HG02970 (cell line): ENCODE data around the gene PAQR4.
A peak's percentile ranks its signal among the peaks of the same experiment; 100 is the strongest.

Experiments used
- ATAC-seq: cut with Tn5 transposase; IDR thresholded peaks from one replicate; pipeline ENCODE4 v1.9.1; 2021; ENCODE audit warnings: mild to moderate bottlenecking, moderate library complexity, moderate number of reproducible peaks; ENCODE audit not compliant: unreplicated experiment, low FRiP score

PAQR4 gene

DNA sequence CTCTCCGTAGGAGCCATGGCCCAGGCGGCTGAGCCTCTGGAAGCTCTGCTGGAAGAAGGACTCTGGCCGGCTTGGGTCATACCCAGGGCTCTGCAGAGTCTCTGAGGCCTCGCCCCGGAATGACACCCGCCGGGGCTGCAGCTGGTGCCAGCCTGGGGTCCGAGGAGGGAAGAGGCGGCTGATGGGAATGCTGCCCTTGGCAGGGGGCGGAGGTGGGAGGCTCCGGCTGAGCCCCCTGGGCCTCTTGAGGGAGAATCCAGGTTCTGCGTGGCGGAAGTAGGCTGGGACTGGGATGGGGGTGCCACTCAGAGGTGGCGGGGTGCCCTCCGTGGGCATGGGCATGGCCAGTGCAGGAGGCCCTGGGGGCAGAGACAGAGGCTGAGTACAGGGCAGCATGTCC, 7.5 kb downstream of the PAQR4 start:
- no peak for ATAC-seq

DNA sequence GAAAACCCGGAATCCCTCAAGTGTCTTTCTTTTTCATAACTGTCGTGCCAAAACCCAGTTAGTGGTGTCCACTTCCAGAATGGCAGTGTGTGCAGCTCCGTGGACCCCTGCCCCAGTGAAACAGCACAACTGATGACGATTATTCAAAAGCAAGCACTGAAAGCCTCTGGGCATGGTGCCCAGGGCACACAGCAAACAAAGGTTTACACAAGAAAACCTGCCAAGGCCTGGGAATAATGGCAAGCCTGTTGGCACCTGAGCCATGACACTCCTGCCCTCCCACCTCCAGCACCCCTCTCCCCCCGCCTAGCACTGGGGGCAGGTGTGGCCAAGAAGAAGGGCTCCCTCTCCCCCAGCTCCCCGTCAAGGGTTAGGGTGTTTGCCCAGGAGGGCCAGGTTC, 8.3 kb downstream of the PAQR4 start:
- no peak for ATAC-seq

- ATAC-seq = no peak
These were observed 10.6 kb downstream of the PAQR4 start for GRCh38 chr16:2979669-2980226.

DNA sequence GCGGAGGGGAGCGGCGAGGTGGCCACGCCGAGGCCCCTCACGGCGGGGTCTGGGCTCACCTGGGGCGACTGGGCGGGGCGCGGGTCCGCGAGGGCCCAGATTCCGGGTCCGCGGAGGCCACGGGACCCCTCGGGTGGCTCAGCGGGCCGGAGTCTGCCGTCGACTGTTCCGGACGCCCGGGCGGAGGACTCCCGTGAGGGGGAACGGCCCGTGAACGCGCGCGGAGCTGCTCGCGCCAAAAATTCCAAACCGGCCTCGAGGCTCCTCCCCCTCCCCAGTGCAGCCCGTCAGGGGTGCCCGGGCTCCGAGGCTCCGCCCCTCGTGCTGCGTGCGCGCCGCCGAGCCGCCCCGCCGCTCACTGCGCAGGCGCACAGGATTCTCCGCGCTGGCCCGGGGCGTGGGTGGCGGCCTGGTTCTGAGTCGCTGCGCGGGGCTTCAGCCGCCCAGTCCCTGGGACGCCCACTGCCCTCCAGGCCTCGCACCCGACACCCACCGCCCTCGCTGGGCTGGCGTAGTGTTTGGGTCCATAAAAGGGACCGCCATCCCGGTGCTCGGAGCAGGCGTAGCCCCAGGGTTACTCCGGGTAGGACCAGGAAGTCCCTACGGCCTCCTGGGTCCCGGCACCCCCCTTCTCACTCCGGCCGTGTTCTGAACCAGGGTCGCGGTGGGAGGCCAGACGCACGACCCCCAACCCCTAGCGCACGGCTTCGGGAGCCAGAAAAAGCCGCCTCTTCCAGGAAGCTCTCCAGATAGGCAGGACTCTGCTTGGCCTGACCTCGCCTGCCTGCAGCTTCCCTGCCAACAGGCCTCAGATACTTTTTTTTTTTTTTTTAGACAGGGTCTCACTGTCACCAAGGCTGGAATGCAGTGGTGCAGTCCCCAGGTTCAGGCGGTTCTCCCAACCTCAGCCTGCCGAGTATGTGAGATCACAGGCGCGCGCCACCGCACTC, 11.4 kb downstream of the PAQR4 start, which contains the start of gene PKMYT1:
PKMYT1 (minus strand) TSS at position 220 of the 950 bp plus-strand sequence. CDS start 789 bp downstream, outside the sequence.
- peak; percentile 82 for ATAC-seq

DNA sequence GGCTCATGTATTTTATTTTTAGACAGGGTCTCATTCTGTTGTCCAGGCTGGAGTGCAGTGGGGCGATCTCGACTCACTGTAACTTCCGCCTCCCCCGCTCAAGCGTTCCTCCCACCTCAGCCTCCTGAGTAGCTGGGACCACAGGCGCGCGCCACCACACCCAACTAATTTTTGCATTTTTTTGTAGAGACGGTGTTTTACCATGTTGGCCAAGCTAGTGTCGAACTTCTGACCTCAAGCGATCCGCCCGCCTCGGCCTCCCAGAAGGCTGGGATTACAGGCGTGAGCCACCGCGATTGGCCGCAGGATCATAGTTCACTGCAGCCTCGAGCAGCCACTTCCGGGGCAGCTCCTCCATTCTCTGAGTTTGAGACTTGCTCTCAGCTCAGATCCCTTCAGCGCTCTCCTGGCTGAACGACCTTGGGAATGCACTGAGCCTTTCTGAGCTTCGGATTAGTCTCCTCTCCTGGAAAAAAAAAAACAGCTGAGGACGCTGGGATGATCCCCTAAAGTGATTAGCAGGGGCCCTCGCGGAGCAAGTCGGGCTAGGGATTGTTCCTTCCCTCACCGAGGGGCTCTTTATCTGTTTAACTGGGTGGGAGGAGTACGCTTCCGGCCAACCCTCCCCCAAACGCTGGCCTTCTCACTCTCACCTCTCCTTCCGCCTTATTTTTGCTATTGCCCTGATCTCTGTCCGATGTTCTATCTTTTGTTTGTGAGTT, 12.2 kb downstream of the PAQR4 start:
- ATAC-seq = no peak

DNA sequence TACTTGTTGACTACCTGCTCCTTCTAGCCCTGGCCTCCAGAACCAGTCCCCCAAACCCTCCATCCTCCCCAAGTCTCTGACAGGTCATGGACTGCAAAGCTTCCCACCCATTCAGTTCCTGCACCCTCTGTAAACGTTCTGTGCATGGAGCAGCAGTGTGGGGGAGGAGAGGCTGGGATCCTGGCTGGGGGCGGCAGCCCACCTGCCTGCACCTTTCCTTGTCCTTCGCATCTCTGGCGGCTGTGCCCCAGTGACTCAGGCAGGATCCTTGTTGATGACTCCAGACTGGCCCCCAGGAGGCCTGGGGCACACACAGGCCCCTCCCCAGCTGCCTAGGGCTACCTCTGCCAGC, 12.7 kb downstream of the PAQR4 start:
- no peak for ATAC-seq

DNA sequence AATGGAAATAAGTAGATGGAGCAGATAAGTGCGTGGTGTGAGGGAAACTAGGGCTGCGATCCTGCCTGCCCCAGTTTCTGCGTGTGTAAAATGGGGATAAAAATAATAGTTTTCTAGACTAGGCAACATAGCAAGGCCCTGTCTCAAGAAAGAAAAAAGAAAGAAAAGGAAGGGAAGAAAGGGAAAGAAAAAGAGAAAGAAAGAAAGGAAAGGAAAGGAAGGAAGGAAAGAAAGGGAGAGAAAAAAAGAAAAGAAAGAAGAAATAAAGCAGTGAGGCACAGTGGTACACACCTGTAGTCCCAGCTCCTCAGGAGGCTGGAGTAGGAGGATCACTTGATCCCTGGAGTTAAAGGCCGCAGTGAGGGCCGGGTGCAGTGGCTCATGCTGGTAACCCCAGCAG, 13.3 kb downstream of the PAQR4 start:
- ATAC-seq = no peak

- peak; percentile 41 for ATAC-seq
These were observed 14.6 kb downstream of the PAQR4 start for GRCh38 chr16:2983706-2984136.

- ATAC-seq = no peak
These were observed 16.3 kb downstream of the PAQR4 start for GRCh38 chr16:2985462-2985861.

DNA sequence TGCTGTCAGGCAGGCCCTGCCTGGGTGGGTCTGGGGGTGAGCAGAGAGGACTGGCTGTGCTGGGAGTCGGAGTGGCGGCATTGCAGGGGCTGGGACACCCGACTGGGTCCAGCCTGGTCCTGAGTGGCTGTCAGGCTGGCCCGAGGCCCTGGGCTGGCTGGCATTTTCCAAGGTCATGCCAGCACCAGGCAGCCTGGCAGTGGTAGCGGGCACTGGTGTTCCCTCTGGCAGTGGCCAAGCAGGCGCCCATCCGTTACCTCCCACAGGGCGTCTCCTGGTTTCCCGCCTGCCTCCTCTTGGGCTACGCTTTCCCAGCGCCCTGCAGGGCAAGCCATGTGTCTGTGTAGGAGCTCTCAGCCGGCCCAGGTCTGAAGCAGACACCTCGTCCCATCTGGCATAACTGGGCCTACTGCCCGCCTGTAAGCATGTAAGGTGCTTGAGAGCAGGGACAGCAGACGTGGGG, 16.8 kb downstream of the PAQR4 start:
- ATAC-seq = no peak

DNA sequence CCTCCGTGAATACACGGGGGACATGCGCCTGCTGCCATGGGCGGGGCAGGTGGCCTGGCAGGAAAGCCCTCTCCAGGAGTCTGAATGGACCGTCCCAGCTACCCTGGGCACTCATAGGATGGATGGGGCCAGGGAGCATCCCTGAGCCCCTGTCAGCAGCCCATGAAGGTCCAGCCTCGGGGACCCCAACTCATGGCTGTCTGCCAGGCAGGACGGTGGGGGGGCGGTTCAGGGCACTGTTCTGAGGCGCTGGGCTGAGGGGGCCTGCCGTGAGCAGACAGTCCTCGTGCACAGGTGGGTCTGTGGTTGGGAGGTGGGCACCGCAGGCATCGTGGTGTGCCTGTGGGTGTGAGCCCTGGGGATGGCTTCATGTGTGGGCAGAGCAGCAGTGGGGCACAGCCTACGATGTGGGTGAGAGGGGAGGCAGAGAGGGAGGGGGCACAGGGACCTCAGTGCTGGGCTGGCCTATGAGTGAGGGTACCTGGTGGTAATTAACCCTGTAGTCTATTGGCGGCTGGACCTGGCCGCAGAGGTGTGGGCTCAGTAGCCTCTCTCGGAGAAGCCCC, 17.6 kb downstream of the PAQR4 start:
- no peak for ATAC-seq

- no peak for ATAC-seq
These were observed 18.1 kb downstream of the PAQR4 start for GRCh38 chr16:2987286-2987685.

DNA sequence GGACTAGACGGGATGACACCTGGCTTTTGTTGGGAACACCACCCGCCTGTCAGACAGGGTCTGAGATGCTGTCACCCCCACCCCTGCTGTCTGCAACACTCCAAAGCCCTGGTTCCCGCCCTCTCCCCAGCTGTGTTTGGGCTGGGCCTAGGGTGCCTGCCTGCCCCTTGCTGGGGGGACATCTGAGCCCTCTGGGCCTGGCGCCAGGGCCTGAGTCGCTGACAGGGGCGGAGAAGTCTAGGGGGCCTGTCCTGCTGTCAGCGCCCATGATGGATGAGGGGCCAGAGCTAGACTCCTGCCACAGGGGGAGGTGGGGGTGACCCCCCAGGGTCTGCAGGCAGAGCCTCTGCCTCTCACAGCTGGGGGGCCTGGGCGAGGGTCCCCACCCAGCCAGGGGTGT, 18.7 kb downstream of the PAQR4 start:
- no peak for ATAC-seq

GRCh38 chr16:2988590-2989099, 19.5 kb downstream of the PAQR4 start:
- ATAC-seq = no peak

- no peak for ATAC-seq
These were observed 21.7 kb downstream of the PAQR4 start for GRCh38 chr16:2990891-2991290.

GRCh38 chr16:2991566-2992261, 22.6 kb downstream of the PAQR4 start:
- no peak for ATAC-seq

DNA sequence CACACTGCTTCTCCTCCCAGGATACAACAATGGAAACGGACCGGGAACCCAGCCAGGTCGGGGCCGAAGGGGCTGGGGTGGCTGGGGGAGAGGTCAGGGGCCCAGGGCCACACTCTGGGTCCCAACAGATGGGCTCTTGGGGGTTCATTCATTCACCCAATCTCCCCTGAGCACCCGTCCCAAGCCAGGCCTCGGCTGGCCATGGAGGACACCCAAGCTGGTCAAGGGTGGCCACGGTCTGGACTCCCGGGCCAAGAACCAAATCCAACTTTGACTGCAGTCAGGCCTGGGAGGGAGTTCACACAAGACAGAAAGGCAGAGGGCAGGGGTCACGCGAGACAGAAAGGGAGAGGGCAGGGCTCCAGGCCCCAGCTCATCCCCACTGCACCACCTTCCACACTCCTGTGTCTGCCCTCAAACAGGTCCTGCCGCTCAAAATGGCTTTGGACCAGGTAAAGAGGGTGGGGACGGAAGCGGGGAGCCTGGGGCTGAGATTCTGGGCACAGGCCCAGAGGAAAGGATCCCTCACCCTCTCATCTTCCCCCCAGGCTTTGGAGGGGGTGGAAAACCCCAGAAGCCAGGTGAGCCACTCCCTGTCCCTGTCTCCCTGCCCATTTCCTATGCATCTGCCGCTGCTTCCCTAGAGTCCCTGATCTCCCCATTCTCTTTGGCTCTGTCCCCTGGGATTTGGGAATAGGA, 23.4 kb downstream of the PAQR4 start:
- no peak for ATAC-seq

- no peak for ATAC-seq
These were observed 27.1 kb downstream of the PAQR4 start for GRCh38 chr16:2996298-2996697.

DNA sequence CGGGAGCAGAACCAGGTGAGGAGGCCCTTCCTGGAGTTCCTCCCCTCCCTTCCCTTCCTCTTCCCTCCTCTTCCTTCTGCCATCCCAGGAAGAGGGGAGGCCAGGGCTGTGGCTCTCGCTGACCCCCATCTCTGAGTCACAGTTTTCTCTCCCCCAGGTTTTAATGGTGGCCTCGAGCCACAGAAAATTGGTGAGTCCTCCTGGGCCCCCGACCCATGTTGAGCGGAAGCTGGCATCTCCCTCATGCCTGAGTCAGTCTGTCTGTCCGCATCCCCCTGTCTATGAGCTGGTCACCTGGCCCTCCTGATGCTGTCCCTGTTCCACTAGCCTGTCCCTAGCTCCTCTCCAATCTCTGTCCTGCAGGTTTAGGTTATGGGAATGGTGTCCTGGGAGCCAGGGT, 30.8 kb downstream of the PAQR4 start:
- ATAC-seq = no peak
